Activated gamma-delta T cell treated with Interleukin-2 at 50 U/mL for 16 hours (primary cell): ENCODE measurements around the gene PTPRN2.
"Not testable (repeated sequence)": the region's sequence is repeated elsewhere in the genome, so short reads cannot be mapped to it uniquely, and the experiment has no call there.

ENCODE experiments used
- DNase-seq: peaks from one replicate; pipeline ENCODE4 v3.0.0-alpha.2; 2020

PTPRN2 gene

DNA sequence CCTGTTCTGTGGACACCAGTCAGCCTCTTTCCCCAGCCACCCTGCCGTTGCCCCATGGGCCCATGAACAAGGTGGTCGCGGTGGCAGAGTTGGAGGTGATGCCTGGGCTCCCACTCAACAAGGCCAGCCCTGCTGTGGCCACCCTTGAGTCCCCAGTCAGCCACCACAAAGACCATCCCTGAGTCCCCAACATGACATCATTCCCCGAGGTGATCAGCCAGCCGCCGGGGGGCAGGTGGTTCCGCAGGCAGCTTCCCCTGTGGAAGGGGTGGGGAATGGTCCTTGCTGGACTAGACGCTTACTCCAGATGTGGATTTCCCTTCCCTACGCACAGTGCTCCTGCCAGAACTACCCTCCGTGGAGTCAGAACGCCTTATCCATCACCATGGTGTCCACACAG, 271.7 kb downstream of the PTPRN2 start:
- no peak for DNase-seq

DNA sequence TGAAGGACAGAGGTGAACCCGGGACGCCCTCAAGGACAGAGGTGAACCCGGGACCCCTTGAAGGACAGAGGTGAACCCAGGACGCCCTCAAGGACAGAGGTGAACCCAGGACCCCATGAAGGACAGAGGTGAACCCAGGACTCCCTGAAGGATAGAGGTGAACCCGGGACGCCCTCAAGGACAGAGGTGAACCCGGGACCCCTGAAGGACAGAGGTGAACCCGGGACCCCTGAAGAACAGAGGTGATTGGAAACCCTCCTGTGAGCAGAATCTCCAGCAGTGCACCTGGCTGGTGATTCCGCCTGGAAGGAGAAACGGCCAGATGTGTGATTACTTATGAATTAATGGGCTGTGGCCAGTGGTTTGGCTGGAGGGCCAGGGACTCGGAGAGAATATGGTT, 272.3 kb downstream of the PTPRN2 start:
- no peak for DNase-seq

DNA sequence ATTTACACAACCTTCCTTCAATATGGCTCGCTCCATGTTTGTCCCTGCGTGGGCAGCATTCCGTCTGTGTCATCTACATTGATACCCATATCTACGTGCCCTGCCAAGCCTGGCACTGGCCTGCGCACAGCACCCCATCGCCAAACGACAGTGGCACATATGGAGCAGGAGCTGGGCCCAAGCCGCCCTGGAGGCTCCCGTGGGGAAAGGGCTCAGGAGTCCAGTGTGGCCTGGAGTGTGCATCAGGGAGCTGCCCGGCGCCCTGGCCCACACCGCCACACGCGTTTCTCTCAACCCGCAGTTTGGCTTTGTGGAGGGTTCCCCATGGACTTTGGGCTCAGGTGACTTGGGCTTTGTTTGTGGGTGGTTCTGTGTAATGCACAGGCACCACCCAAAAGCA, 273.2 kb downstream of the PTPRN2 start:
- DNase-seq: no peak

DNA sequence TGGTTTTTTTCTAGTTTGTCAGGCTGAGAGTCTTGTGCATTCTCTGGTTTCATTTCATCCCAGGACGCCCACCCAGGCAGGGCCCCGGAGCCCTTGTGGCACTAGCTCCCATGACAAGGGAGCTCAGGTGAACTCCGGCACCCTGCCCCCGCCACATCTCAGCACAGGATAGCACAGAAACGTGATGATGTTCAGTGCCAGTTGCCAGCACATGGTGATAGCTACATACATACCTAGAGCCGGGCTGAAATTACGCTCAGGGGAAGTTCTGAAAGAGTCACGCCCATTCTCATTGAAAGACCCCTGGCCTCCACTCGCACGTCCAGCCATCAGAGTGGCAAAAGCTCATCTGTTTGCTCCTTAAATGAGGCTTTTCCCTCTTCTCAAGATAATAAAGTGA, 273.7 kb downstream of the PTPRN2 start:
- DNase-seq: no peak

DNA sequence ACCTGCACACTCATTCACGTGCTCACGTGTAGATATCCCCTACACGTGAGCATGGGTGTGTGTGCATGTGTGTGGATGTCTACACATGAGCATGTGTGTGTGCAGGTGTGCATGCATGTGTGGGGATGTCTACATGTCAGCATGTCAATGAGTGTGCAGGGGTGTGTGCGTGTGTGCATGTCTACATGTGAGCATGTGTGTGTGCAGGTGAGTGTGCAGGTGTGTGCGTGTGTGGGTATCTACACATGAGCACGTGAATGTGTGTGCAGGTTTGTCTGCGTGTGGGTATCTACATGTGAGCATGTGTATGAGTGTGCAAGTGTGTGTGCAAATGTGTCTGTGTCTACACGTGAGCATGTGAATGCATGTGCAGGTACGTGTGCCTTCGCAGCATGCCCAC, 274.8 kb downstream of the PTPRN2 start:
- no peak for DNase-seq

DNA sequence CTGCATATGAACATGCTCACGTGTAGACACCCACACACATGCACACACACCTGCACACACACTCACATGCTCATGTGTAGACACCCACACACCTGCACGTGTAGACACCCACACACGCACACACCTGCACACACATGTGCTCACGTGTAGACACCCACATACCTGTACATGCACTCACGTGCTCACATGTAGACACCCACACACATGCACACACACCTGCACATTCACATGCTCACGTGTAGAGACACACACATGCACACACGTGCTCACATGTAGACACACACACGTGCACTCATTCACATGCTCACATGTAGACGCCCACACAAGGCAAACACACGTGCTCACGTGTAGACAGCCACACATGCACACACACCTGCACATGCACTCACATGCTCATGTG, 275.8 kb downstream of the PTPRN2 start:
- DNase-seq: no peak

DNA sequence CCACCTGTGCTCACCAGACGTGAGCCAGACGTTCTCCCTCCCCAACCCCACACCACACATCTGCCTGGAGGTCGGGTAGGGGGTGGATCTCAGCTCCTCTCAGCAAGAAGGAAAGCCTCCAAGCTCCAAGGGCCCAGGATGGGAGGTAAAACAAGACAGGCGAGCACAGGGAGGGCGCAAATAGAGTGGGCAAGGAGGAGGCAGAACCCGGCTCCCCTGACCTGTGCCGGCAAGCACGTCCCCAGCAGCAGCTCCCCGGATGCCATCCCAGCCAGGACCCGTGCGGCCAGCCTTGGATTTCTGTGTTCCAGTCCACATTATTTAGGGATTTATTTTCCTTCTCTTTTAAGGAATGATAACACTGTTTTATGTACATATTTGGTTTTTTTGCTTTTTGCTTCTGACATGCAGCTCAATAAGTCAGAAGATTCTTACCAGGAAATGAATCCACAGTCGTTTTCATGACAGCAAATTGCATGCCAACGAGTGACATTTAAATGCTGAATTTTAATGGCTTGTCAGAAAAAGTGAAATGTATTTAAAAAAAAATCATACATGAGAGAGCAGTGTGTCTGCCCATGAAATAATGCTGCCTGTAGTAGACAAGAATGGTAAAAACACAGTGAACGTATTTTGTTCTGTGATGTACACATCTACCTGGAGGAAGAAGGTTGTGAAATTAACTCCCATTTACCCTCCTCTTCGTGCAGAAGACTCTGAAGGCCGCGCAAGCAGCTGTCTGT, 276.5 kb downstream of the PTPRN2 start:
- DNase-seq: no peak

DNA sequence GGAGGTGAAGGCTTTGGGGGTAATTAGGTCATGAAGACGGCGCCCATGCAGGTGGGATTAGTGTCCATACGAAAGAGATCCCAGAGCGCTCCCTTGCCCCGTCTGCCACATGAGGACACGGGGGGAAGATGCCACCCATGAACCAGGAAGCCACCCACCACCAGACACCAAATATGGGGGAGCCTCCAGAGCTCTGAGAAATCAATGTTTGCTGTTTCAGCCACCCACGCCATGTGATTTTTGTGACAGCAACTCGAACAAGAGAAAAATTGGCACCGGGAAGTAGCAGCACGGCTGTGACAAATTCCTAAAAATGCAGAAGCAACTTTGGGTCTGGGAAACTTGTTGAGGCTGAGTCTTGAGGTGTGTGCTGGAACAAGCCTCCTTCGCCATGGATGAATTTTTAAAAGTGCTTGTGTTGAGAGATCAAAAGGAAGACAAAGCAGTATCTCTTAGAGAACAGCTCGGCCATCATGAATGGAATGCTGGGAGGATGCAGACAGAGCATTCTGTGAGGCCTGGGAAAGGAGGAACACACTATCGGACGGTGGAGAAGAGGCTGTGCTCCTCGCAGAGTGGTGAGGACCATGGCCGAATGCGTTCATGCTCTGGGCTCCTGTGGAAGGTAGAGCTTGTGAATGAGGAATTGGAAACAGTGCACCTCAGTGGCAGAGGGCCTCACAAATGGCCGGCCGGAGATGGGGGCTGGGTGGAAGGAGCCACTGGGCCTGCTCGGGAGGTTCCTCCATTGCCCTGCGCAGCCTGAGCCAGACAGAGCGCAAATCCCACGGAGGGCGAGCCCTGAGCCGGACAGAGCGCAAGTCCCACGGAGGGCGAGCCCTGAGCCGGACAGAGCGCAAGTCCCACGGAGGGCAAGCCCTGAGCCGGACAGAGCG, 277.5 kb downstream of the PTPRN2 start:
- DNase-seq: no peak

DNA sequence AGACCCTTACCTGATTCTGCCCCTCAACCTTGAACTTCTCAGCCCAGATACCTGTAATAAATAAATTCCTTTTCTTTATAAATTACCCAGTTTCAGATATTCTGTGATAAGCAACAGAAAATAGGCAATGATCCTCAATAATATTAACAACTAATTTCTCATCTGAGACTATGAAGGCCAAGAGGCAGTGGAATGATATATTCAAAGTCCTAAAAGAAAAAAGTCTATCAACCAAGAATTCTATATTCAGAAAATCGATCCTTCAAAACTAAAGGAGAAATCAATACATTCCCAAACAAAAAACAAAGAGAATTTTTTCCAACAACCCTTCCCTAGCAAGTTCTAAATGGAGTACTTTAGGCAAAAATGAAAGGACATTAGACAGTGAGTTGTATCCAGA, 279.6 kb downstream of the PTPRN2 start:
- no peak for DNase-seq

DNA sequence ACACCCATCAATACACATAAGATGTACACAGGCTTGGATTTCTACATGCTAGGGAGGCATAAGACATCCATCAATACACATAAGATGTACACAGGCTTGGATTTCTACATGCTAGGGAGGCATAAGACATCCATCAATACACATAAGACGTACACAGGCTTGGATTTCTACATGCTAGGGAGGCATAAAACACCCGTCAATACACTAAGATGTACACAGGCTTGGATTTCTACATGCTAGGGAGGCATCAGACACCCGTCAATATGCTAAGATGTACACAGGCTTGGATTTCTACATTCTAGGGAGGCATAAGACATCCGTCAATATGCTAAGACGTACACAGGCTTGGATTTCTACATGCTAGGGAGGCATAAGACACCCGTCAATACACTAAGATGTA, 283.6 kb downstream of the PTPRN2 start:
- not testable (repeated sequence) for DNase-seq

DNA sequence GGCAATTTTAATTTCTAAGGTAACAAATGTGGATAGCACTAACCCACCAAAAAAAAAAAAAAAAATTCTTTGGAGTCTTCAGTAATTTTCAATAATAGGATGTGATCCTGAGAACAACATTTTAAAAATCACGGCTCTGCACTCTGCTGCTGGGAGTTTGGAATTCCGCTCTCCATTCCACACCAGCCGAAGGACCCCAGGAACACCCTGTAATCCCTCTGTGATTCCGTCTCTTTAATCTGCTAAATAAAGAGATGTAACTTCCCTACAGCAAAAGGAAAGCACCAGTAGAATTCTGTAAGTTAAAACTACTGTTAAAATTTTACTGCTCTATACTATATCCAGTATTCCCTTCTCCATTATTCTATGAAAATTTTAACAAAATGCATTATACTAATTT, 284.5 kb downstream of the PTPRN2 start:
- no peak for DNase-seq

DNA sequence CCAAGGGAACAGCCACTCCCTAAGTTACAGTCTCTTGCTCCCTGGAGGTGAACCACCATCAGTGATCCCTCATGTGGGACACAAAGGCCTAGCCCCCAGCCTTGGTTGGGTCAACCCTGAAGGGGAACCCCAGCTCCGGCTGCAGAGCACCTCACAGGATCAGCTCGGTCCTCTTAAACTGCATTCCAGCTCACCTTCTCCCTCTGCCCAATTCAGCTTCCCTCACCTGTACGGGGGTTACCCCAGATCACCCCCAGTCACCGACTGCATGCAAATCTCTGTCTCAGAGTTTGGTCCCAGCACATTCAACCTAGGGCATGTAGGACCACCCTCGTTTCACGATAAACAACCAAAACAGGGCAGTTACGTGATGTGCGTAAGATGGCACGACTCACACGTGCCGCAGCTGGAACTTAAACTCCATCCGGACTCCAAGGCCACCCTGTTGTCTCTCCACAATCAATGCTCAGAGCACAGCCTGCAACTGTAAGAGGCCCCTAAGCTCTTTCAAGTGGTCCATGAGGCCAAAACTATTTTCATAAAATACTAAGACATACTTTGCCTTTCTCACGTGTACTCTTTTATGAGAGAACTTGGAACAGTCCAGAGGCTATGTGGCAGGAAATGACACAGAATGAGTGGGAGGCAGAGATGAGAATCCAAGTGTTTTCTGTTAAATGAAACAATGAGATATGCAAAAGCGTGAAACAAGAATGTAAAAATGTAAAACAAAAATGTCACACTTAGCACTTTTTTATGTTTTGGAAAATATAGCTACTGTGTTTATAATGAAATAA, 285.2 kb downstream of the PTPRN2 start:
- DNase-seq: no peak

DNA sequence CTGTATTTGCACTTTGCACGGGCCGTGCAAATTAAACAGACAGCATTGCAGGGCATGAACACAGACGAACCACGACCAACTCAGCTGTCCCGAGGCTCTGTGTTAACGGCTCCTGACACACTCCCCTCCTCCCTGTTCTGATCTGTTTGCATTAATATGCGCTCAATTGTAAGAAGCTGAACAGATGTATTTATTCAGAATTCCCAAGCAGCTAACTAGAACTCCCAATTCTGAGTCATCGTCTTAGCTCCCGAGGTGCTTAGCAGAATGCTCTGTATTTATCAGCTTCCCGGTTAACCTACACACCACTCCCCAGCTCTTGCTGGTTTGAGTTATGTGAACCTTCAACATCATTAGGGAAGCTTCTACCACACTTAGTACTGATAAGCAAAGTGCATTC, 286.4 kb downstream of the PTPRN2 start:
- no peak for DNase-seq

DNA sequence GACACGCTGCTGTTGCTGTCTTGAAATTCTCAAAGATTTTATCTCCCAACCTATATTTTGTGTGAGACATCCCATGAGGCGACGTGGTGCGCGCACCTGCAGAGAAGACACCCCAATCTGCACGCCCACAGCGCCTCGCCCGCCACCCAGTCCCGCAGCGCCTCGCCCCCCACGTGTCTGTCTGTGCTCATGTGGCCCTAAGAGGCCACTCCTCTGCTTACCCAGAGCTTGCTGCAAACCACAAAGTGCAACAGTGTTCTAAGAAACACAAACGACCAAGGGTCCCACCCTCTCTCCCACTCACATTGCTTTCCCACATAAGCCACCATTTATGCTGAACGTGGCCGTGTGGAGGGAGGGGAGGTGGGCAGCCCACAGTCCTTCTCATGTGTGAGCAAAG, 287.2 kb downstream of the PTPRN2 start:
- DNase-seq: no peak

DNA sequence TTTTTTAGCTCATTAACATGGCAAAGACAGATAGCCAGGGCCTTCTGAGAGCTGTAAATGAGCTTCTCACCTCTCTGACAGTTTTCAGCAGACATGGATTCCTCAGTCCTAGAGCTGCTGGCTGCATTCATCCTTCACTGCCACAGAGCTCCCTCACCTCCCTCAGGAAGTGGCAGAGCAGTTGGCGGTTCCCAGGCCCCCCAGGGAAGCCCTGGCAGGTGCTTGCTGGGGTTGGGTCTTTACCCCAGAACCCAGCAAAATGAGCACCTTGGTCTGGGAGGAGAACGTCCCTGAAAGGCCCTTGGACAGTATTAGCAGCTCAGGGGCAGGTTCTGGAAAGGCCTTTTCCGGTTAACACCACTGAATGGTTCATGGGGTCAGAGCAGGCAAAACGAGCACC, 288.0 kb downstream of the PTPRN2 start:
- DNase-seq: no peak

DNA sequence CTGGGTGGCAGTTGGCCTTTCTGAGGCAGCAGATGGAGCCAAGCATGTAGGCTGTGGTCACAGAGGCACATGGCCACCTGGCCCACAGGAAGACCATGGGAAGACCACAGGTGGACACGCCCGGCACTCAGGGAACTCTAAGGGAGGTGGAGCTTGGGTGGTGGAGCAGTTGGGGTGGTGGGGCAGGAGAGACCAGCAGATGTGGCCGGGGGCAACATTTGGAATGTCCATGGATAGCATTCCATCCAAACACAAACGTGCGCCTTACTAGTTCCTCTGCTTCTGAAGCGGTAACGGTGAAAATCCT, 290.9 kb downstream of the PTPRN2 start:
- DNase-seq: no peak

DNA sequence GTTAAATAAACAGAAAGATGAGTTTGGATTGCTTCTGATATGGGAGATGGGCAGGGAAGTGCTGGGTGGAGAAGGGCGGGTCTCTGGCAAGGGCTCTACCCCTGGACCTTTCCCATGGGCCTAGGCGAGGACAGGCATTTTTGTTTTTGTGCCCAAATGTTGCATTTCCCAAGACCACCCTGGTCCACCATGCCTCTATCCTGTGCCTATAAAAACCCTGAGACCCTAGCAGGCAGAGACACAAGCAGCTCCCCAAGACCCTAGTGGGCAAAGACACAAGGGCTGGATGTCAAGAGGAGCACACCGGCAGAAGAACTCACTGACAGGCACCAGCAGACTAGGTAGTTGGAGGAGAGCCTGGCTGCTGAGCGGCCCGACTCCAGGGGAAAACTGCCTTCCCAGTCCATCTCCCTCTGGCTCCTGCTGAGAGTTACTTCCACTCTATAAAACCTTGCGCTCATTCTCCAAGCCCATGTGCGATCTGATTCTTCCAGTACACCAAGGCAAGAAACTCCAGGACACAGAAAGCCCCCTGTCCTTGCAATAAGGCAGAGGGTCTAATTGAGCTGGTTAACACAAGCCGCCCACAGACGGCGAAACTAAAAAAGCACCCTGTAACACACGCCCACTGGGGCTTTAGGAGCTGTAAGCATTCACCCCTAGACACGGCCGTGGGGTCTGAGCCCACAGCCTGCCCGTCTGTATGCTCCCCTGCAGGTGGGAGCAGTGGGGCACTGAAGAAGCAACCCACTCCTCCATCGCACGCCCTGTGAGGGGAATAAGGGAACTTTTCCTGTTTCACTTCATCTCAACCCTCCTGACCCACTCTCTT, 291.4 kb downstream of the PTPRN2 start:
- no peak for DNase-seq

DNA sequence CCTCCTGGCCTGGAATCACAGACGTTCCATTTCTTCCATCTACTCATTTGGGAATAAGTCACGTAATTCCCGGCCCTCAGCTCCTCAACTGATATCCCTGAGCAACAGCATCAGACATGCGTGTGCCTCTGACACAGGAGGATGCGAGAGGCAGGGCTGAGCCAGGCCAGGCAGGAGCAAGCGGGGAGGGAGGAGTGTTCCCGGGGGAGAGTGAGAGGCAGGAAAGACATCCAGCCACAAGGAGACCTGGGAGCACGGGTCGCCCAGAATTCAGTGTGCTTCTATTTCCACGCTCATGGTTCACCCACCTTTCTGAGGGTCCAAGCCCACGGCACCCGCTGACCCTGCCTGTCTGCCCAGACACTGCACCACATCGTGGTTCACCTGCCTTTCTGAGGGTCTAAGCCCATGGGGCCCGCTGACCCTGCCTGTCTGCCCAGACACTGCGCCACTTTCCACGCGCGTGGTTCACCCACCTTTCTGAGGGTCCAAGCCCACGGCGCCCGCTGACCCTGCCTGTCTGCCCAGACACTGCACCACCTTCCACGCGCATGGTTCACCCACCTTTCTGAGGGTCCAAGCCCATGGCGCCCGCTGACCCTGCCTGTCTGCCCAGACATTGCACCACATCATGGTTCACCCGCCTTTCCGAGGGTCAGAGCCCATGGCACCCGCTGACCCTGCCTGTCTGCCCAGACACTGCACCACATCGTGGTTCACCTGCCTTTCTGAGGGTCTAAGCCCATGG, 293.0 kb downstream of the PTPRN2 start:
- not testable (repeated sequence) for DNase-seq

DNA sequence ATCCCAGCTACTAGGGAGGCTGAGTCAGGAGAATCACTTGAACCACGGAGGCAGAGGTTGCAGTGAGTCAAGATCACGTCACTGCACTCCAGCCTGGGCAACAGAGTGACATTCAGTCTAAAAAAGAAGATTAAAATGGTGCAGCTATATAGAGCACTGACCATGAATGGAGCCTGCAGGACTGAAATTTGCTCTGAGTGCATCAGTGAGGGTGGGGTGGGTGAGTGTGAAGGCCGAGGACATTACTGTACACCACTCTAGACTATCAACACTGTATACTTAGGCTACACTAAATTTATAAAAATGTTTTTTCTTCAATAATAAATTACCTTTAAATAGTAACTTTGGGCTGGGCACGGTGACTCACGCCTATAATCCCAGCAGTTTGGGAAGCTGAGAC, 294.7 kb downstream of the PTPRN2 start:
- DNase-seq: no peak

DNA sequence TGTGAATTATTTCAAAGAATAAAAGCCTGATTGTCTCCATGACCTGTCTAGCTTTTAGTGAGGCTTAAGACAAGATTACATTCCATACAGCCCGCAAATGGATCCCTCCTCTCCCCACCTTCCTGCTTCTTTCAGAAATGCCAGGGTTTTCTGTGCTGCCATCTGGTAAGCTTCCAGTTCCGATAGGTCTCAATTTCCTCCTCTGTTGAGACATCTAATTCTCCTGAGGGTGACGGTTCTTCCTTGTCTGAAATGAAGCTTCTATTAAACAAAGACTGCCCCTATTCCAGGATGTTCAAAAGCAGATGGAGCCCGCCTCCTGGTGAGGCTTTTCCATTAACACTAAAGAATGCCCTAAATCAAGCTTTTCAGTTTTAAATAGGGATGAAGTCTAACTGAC, 295.6 kb downstream of the PTPRN2 start:
- no peak for DNase-seq

DNA sequence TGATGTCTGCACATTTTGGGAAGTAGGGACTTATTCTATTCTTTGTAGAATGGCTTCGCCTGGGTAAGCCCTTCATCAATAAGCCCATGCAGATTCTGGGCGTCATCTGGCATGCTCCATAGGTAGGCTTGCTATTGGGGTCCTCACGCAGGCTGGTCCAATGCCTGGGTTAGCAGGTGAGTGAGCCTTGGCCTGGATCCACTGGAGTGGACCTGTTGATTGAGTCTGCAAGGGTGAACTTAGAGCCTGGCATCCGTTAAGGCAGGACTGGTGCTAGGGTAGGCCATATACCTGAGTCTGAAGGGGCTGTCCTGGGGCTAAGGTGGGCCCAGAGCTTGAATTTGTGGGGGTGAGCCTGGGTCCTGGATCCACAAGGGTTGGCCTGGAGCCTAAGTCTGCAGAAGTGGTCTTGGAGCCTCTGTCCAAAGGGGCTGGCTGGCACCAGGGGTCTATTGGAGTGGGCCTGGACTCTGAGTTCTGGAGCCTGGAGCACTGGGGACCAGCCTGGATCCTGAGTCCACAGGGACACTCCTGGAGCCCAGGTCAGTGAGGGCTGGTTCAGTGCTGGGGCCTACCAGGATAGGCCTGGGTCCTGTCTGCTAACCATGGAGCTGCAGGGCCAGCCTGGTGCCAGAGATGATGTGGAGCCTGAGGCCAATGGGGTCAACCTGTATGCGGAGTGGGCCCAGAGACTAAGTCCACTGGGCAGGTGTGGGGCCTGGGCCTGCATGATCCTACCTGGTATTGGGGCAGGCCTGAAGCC, 297.7 kb downstream of the PTPRN2 start:
- no peak for DNase-seq
